Right lobe of liver (tissue), 6 donors: Measurements from ENCODE around the gene PDLIM5. TPM values are rescaled to one million over a fixed set of nuclear protein-coding genes. Genes with fewer than 3 reads are reported as not detected.

ENCODE experiments used
- ATAC-seq, 4 donors: fragments of 200-7000 bp; cut with Tn5 transposase; one replicate each; pipeline ENCODE4 v1.9.1; 2020; ENCODE audit warnings: mild to moderate bottlenecking in 4 of 4, moderate library complexity in 4 of 4
- DNase-seq, 3 donors: peaks; one replicate each; pipeline ENCODE4 v3.0.0-alpha.2; 2020
- H3K27ac ChIP-seq, 3 donors: fragments of 200-600 bp; one replicate each; pipeline ENCODE4 v1.8.0; 2022
- H3K27me3 ChIP-seq, 2 donors: fragments of 200-600 bp; one replicate each; pipeline ENCODE4 v1.8.0; 2022
- H3K36me3 ChIP-seq, 4 donors: fragments of 200-600 bp; sonication (generic) in 1 of 4; one replicate each; pipeline versions ENCODE4 v1.5.1 to v1.8.0; 2017 to 2022; ENCODE audit warnings: control low read depth in 1 of 4
- H3K4me1 ChIP-seq, 4 donors: fragments of 200-600 bp; sonication (generic) in 1 of 4; one replicate each; pipeline versions ENCODE4 v1.5.1 to v1.8.0; 2017 to 2022; ENCODE audit warnings: control low read depth in 1 of 4
- H3K4me3 ChIP-seq, 3 donors: fragments of 200-600 bp; one replicate each; pipeline ENCODE4 v1.8.0; 2022
- H3K9me3 ChIP-seq, 4 donors: fragments of 200-600 bp; sonication (generic) in 1 of 4; one replicate each; pipeline versions ENCODE4 v1.5.1 to v1.8.0; 2017 to 2022; ENCODE audit warnings: control low read depth in 1 of 4
- POLR2A ChIP-seq: fragments of 450-650 bp; IDR thresholded peaks from one replicate; pipeline ENCODE4 v1.6.1; 2017; ENCODE audit warnings: antibody characterized with exemption, mild to moderate bottlenecking
- WGBS: methylation state at CpG from one replicate; pipeline ENCODE4 v1.1.6; 2018; ENCODE audit warnings: low coverage, low lambda C conversion rate; ENCODE audit not compliant: insufficient coverage; ENCODE audit errors: missing lambda C conversion rate; 5-methylcytosine and 5-hydroxymethylcytosine counted together
- intact Hi-C, 2 donors: fragments of 100-400 bp; cut with DNase I; formaldehyde crosslinking; loops; one replicate each; pipeline versions ENCODE4 v1.11.2 to v1.14.1; 2022
- total RNA-seq, 6 experiments: library from RNA; depleted of rRNA in 2 of 6; stranded (reverse); fragments of >200 nt in 2 of 6; fragmentation: NEBNext Ultra II Directional in 3 of 6; extraction: Animal tissue kit (Norgen Biotek cat#: 25700) in 3 of 6; gene quantifications; one replicate each; pipeline versions ENCODE4 v1.1.0 to v1.2.4, GENCODE V29; 2016 to 2023
- TF ChIP-seq, protein P1 (sequence below), 4 donors: fragments of 200-600 bp in 3 of 4; fragments of 450-650 bp in 1 of 4; IDR thresholded peaks; one replicate each; pipeline versions ENCODE4 v1.5.1 to v1.8.0; 2016 to 2022; ENCODE audit warnings: antibody characterized with exemption in 4 of 4, mild to moderate bottlenecking in 2 of 4
- donor health status: DM: no; HTN: yes; CAD: no.
- donor health status: DM: no; HTN: no; CAD: no.
- donor health status: DM: no; HTN: no; CAD: no.
- donor health status: DM: no; HTN: yes; CAD: no.
- donor health status: DM: no; HTN: yes; CAD: no.

Gene PDLIM5
- total RNA-seq, 6 experiments from 2014 or later: 71.9 to 135 (median 101) TPM

DNA sequence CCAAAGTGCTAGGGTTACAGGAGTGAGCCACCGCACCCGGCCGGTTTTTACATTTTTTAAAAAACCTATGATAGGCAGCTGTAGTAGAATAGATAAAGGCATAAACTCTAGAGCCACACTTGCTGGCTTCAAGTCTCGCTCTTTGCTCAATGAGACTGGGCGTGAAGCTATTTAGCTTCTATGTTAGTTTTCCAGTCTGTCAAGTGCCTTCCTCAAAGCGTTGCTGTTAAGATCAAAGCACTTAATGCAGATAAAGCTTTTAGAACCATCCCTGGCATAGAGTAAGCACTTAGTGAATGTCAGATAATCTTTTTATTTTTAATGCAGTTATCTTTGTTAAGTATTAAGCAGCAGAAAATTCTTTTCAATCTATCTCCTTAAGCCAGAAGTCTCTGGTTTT is 264.0 kb downstream of the PDLIM5 start:
- DNase-seq (no peak), ATAC-seq (no peak)
- H3K4me1 ChIP-seq: no peaks in the 10 kb centered on the region
- H3K27me3 ChIP-seq: no peaks in the 10 kb centered on the region
- H3K36me3 ChIP-seq: no peaks in the 10 kb centered on the region
- intact Hi-C loops: no loop called here
- no peaks in the 10 kb centered on the region for H3K9me3 ChIP-seq
- TF ChIP-seq, protein P1, sequence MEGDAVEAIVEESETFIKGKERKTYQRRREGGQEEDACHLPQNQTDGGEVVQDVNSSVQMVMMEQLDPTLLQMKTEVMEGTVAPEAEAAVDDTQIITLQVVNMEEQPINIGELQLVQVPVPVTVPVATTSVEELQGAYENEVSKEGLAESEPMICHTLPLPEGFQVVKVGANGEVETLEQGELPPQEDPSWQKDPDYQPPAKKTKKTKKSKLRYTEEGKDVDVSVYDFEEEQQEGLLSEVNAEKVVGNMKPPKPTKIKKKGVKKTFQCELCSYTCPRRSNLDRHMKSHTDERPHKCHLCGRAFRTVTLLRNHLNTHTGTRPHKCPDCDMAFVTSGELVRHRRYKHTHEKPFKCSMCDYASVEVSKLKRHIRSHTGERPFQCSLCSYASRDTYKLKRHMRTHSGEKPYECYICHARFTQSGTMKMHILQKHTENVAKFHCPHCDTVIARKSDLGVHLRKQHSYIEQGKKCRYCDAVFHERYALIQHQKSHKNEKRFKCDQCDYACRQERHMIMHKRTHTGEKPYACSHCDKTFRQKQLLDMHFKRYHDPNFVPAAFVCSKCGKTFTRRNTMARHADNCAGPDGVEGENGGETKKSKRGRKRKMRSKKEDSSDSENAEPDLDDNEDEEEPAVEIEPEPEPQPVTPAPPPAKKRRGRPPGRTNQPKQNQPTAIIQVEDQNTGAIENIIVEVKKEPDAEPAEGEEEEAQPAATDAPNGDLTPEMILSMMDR (IDR thresholded peaks at IDR 0.05): no peak
- TF ChIP-seq POLR2A: no peak
- H3K27ac ChIP-seq: no peak overlapping the region
- 79% methylated on average over 6 of the region's 6 CpGs for WGBS
- H3K4me3 ChIP-seq: no peak overlapping the region

Other genes with a start within 250 kb of the PDLIM5 start
- gene SMARCAD1, start 244.1 kb upstream of the PDLIM5 start, total RNA-seq: 10 to 100 TPM in 3 of 6 experiments, 1 to 10 TPM in 3; 7.2 to 10.4 (median 9.6) TPM
- under 1 TPM in 5 of 6 experiments, not detected in 1; 0.16 to 0.98 (median 0.54) TPM for gene HPGDS, start 109.1 kb upstream of the PDLIM5 start, total RNA-seq